Activated effector memory CD4-positive, alpha-beta T cell treated with anti-CD3 and anti-CD28 coated beads, Interleukin-2, amount 50 U/mL, for 16 hours (primary cell): ENCODE measurements around the gene SP110.

Source experiments
- DNase-seq: peaks from one replicate; pipeline ENCODE4 v3.0.0-alpha.2; 2020

Gene SP110

GRCh38 chr2:230164139-230164538 is 55.6 kb downstream of the SP110 start:
- DNase-seq = no peak

- no peak for DNase-seq
Observed at GRCh38 chr2:230162981-230163380, 56.8 kb downstream of the SP110 start.

- DNase-seq = no peak
Observed at GRCh38 chr2:230161184-230161583, 58.6 kb downstream of the SP110 start.

GRCh38 chr2:230160112-230160660 is 59.6 kb downstream of the SP110 start:
- DNase-seq = peak; percentile 79

- no peak for DNase-seq
Observed at GRCh38 chr2:230158468-230158867, 61.3 kb downstream of the SP110 start.

- no peak for DNase-seq
Observed at GRCh38 chr2:230156782-230157699, 62.7 kb downstream of the SP110 start.

- no peak for DNase-seq
Observed at GRCh38 chr2:230155359-230155758, 64.4 kb downstream of the SP110 start.

- no peak for DNase-seq
Observed at GRCh38 chr2:230153390-230153976, 66.3 kb downstream of the SP110 start.

GRCh38 chr2:230152334-230152733 is 67.5 kb downstream of the SP110 start:
- DNase-seq = no peak

- no peak for DNase-seq
Observed at GRCh38 chr2:230144355-230144754, 75.4 kb downstream of the SP110 start.

GRCh38 chr2:230140667-230141066 is 79.1 kb downstream of the SP110 start:
- DNase-seq = no peak

GRCh38 chr2:230137902-230138539 is 81.8 kb downstream of the SP110 start:
- no peak for DNase-seq

GRCh38 chr2:230135130-230135525 is 84.7 kb downstream of the SP110 start:
- DNase-seq = no peak

- DNase-seq = no peak
Observed at GRCh38 chr2:230134496-230135129, 85.2 kb downstream of the SP110 start.

GRCh38 chr2:230131366-230131765 is 88.4 kb downstream of the SP110 start:
- DNase-seq = no peak

- no peak for DNase-seq
Observed at GRCh38 chr2:230130668-230131364, 89.0 kb downstream of the SP110 start.

GRCh38 chr2:230129343-230129742 is 90.4 kb downstream of the SP110 start:
- DNase-seq = no peak

GRCh38 chr2:230128623-230129342 is 91.0 kb downstream of the SP110 start:
- no peak for DNase-seq

- no peak for DNase-seq
Observed at GRCh38 chr2:230127195-230127594, 92.6 kb downstream of the SP110 start.

GRCh38 chr2:230124757-230125431 is 94.9 kb downstream of the SP110 start:
- no peak for DNase-seq

GRCh38 chr2:230124235-230124634 is 95.5 kb downstream of the SP110 start:
- DNase-seq = no peak
